SKM-1 (cell line): ENCODE results near the gene TOP2B.

Source experiments
- DNase-seq: peaks from one replicate; lab custom pipeline; 2025; ENCODE audit not compliant: unreplicated experiment; lab: John Stamatoyannopoulos, UW

The TOP2B gene

DNA sequence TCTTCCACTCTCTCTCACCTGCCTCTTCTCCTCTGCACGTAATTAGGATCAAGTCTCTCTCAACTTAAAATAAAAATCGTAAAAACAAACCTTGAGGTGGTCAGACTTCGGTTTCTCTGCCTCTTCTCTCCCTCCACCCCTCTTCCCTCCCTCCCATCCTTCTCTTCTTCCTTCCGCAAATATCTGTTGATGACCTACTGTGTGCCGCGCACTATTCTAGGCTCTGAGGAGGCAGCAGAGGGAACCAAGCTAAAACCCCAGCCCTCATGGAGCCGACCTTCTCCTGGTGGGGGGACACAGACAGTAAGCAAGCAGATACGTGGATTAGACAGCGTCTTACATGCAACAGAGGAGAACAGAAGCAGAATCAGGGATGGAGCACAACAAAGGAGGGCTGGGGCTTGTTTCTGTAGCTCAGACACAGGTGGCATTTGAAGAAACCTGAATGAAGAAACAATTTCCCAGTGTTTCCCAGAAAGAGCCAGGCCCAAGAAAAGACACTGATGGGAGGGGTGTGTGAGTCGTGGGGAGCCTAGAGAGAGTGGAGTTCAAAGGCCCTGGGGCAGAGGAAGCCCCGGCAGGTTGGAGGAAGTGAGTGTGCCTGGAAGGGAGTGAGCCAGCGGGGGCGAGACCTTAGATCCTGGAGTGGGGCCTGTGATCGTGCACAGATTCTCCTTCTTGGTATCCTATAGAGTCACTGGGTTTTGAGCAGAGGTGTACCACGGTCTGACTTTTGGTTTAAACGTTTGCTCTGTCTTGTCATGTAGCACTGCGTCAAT, 80.5 kb downstream of the TOP2B start:
- no peak for DNase-seq

GRCh38 chr3:25583343-25583742, 81.4 kb downstream of the TOP2B start:
- DNase-seq = no peak

DNA sequence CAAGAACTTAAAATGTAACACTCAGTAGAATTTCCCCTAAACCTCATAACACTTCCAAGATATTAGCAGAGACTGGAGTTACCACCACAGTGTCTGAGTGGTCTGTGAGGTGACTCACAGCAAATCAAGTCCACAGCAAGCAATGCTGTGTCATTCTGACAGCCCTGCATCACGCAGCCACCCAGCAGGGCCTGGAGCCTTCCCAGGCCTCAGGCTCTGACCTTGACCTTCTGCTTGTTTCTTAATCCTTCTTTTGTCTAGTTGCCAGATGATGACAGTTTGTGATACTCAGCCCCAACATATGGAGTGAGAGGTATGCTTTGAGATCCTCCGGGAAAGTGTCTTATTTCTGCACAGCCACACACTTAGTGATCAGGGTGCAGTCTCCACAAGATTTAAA, 82.5 kb downstream of the TOP2B start:
- no peak for DNase-seq

DNA sequence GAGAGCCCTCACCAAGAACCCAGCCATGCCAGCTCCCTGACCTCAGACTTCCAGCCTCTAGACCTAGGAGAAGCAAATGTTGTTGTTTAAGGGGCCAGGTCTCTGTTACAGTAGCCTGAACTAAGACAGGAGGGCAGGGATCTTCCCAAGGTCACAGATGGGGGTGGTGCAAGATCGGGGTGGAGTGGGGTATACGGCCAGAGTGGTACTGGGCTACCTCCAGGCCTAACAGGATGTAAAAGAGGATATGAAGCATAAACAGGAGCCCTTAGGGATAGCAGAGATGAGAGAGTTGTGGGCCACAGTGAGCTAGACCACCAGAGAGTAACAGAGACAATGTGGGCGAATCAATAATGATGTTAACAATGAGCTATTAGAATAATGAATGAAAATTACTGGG, 82.9 kb downstream of the TOP2B start:
- DNase-seq = no peak

- no peak for DNase-seq
Observed at GRCh38 chr3:25581335-25581734, 83.4 kb downstream of the TOP2B start.

- DNase-seq = no peak
Observed at GRCh38 chr3:25580534-25580933, 84.2 kb downstream of the TOP2B start.

GRCh38 chr3:25578059-25578458, 86.6 kb downstream of the TOP2B start:
- DNase-seq = no peak

DNA sequence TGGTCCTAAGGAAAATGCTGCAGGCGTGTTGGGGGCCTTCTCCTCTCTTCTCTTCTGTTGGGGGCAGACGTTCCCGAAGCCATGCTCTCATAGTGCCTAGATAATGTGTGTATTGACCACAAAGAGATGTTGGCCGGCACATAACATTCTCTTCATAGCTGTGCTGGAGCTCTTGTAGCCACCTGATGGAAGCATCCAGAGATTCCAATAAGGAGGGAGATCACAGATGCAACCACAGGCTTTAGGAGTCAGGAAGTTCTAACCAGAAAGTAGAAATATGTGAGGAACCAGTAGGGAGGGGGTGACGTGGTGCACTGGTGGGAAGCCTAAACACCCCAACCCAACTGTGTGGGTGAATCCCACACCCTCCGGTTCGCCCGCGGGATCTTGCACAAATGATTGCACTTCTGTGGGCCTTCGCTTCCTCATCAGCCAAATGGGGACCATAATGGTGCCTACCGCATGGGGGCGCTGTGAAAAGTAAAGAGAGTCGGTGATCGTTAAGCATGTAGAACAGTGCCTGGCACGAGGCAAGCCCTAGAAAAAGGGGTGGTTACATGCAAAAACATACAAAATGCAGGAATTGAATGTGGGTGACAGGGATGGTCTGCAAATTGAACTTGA, 87.8 kb downstream of the TOP2B start:
- DNase-seq = no peak

DNA sequence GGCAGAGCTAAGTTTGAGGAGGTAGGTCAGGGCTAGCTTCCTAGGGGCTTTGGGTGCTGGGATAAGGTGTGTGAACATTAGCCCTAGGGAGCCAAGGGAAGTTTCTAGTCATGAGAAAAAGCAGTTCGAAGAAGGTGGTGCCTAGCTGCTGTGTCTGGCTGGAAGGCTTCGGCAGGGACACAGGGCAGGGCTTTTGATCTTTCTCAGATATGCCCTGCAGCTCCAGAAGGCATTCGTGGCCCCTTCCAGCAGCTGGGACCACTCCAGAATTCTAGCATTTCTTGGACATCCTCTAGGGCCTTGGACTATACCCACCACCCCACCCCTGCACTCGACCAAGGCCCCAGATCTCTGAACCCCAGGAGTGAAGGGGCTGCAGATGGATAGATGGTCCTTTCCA, 88.6 kb downstream of the TOP2B start:
- no peak for DNase-seq

GRCh38 chr3:25575001-25575400, 89.7 kb downstream of the TOP2B start:
- no peak for DNase-seq

GRCh38 chr3:25574172-25574765, 90.4 kb downstream of the TOP2B start:
- no peak for DNase-seq

- no peak for DNase-seq
Observed at GRCh38 chr3:25573386-25574171, 91.1 kb downstream of the TOP2B start.

- DNase-seq = no peak
Observed at GRCh38 chr3:25572919-25573385, 91.8 kb downstream of the TOP2B start.

DNA sequence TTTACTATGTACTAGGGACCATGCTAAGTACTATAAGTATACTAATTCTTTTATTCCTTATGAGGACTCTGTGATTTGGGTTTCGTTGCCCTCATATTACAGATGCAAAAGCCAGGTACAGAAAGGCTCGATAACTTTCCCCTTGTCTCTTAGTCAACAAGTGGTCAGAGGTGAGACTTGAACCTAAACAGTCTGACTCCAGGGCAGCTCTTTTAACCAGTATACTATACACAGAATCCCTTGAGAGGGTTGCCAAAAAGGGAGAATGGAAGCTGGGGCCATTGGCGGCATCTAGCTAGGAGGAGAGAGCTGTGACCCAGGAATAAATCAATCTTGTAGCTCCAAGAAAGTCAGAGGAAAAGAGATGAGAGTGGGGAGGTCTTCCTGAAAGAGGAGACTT, 92.4 kb downstream of the TOP2B start:
- no peak for DNase-seq

- DNase-seq = no peak
Observed at GRCh38 chr3:25571285-25571684, 93.4 kb downstream of the TOP2B start.

GRCh38 chr3:25568525-25569078, 96.1 kb downstream of the TOP2B start:
- DNase-seq = no peak

DNA sequence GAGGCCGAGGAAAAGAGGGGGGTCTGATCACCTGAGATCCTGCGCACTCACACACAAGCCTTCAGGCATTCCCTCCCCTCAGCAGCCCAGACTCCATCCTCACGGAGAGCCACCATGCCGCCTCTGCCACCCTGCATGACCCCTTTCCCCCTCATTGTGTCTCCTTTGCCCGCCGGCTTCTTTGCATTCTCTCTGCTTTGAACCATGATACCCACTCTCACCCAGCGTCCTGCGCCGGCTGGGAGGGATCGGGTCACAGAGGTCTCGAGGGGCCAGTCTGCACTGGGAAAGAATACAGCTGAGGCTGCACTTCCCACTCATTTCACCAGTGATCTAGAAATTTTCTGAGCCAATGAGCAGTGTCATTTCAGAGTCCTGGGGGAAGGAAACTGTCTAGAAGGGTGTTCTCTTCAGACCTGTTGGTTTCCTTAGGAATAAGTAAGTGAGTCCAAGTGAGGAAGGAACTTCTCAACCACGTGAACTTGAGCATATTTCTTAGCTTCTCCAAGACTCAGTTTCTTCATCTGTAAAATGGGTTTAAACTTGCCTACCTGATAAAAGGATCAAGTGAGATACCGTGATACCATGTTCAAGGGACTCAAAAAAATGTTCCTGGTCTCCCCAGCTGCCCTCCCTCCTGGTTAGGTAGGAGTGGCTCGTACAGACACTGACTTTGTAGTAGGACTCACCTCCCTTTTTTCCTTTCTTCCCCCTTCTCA, 96.7 kb downstream of the TOP2B start:
- no peak for DNase-seq

DNA sequence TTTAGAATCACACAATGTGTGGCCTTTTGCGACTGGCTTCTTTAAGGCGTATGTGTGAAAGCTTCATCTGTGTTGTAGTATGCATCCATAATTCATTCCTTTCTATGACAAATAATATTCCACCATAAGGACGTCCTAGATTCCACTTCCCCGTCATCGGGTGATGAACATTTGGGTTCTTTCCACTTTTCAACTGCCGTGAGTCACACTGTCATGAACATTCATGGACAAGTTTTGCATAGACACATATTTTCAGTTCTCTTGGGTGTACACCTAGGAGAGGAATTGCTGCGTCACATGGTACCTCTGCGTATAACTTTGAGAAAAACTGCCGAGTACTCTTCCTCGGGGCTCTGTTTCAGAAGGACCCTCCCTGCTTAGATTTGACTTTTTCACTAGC, 97.3 kb downstream of the TOP2B start:
- no peak for DNase-seq

- no peak for DNase-seq
Observed at GRCh38 chr3:25566358-25566920, 98.3 kb downstream of the TOP2B start.

- no peak for DNase-seq
Observed at GRCh38 chr3:25565807-25566206, 98.9 kb downstream of the TOP2B start.
